Measurements from ENCODE around the gene SRF. TPM values are rescaled to one million over a fixed set of nuclear protein-coding genes. Genes with fewer than 3 reads are reported as not detected.

The SRF gene
- total RNA-seq, 6 experiments from 2014 or later = 37.4 to 49.7 (median 39.3) TPM

- Mint-ChIP-seq H3K27ac (no peak overlapping the region), H3K4me1 (ENCODE audit: low read depth) (peaks cover 18% of the 10 kb centered on the region), H3K36me3 (ENCODE audit: low read depth) (peaks cover 13% of the 10 kb centered on the region), H3K27me3 (ENCODE audit: insufficient read depth) (no peaks in the 10 kb centered on the region; the same call in 1 of the 2 replicates), H3K9me3 (no peaks in the 10 kb centered on the region), H3K4me3 (no peak overlapping the region)
- TF ChIP-seq CTCF (IDR thresholded peaks at IDR 0.05) = no peak
- no peak for DNase-seq
These were observed 51.5 kb downstream of the SRF start for GRCh38 chr6:43222418-43223059.

- Mint-ChIP-seq H3K27me3 (ENCODE audit: insufficient read depth) (peaks cover 1% of the 10 kb centered on the region), H3K4me3 (no peak overlapping the region), H3K9me3 (no peaks in the 10 kb centered on the region), H3K27ac (no peak overlapping the region), H3K4me1 (ENCODE audit: low read depth) (peaks cover 18% of the 10 kb centered on the region), H3K36me3 (ENCODE audit: low read depth) (peaks cover 13% of the 10 kb centered on the region)
- no peak for TF ChIP-seq CTCF (IDR thresholded peaks at IDR 0.05)
- DNase-seq = no peak
These were observed 52.1 kb downstream of the SRF start for GRCh38 chr6:43223175-43223574.

- no peaks in the 10 kb centered on the region for H3K9me3 Mint-ChIP-seq
- no peak overlapping the region for H3K27ac Mint-ChIP-seq
- H3K4me3 Mint-ChIP-seq = no peak overlapping the region
- DNase-seq = no peak
- TF ChIP-seq CTCF (IDR thresholded peaks at IDR 0.05) = no peak
- peaks cover 28% of the 10 kb centered on the region for H3K4me1 Mint-ChIP-seq (ENCODE audit: low read depth)
- peaks cover 4% of the 10 kb centered on the region for H3K27me3 Mint-ChIP-seq (ENCODE audit: insufficient read depth)
- H3K36me3 Mint-ChIP-seq (ENCODE audit: low read depth) = peaks cover 7% of the 10 kb centered on the region
These were observed 55.3 kb downstream of the SRF start for GRCh38 chr6:43226192-43226851.

GRCh38 chr6:43228951-43229802 lies 58.1 kb downstream of the SRF start, which contains the start of gene DNPH1:
DNPH1 (minus strand) TSS chr6:43229481; CDS start chr6:43229456, 25 bp downstream.
- Mint-ChIP-seq H3K27ac (peak within 1 kb of the TSS; percentile 45), H3K9me3 (no peaks in the 10 kb centered on the region), H3K4me1 (ENCODE audit: low read depth) (peaks cover 22% of the 10 kb centered on the region), H3K27me3 (ENCODE audit: insufficient read depth) (peaks cover 23% of the 10 kb centered on the region), H3K36me3 (ENCODE audit: low read depth) (peaks cover 6% of the 10 kb centered on the region), H3K4me3 (peak within 1 kb of the TSS; percentile 87)
- DNase-seq = peak; percentile 45
- TF ChIP-seq CTCF (IDR thresholded peaks at IDR 0.05) = peak; percentile 97

- Mint-ChIP-seq H3K4me1 (ENCODE audit: low read depth) (peaks cover 19% of the 10 kb centered on the region), H3K9me3 (no peaks in the 10 kb centered on the region), H3K27me3 (ENCODE audit: insufficient read depth) (peaks cover 23% of the 10 kb centered on the region), H3K4me3 (peak overlapping the region; percentile 81), H3K27ac (peak overlapping the region; percentile 42; the same call in 1 of the 2 replicates), H3K36me3 (ENCODE audit: low read depth) (peaks cover 6% of the 10 kb centered on the region)
- no peak for DNase-seq
- TF ChIP-seq CTCF (IDR thresholded peaks at IDR 0.05) = no peak
These were observed 58.9 kb downstream of the SRF start for GRCh38 chr6:43229803-43230620.
